HG02852 (cell line): ENCODE measurements around the gene AGPAT2.

Experiments used
- ATAC-seq: cut with Tn5 transposase; IDR thresholded peaks from one replicate; pipeline ENCODE4 v1.9.1; 2021; ENCODE audit warnings: mild to moderate bottlenecking, moderate library complexity; ENCODE audit not compliant: unreplicated experiment

The AGPAT2 gene

GRCh38 chr9:136629001-136629878 lies 58.0 kb downstream of the AGPAT2 start:
- ATAC-seq, result no peak

- no peak for ATAC-seq
These were observed 59.0 kb downstream of the AGPAT2 start for GRCh38 chr9:136628268-136628667.

- ATAC-seq, result no peak
These were observed 59.6 kb downstream of the AGPAT2 start for GRCh38 chr9:136627703-136628102.

- no peak for ATAC-seq
These were observed 60.3 kb downstream of the AGPAT2 start for GRCh38 chr9:136626740-136627642.

GRCh38 chr9:136626066-136626725 lies 61.1 kb downstream of the AGPAT2 start:
- ATAC-seq, result no peak

- ATAC-seq, result no peak
These were observed 61.9 kb downstream of the AGPAT2 start for GRCh38 chr9:136625101-136626065.

GRCh38 chr9:136624184-136624951 lies 62.9 kb downstream of the AGPAT2 start:
- ATAC-seq, result no peak

- ATAC-seq, result no peak
These were observed 63.4 kb downstream of the AGPAT2 start for GRCh38 chr9:136623842-136624183.
